Sigmoid colon (tissue), 4 donors: Measurements from ENCODE around the gene TRIP13.

Source experiments
- EP300 ChIP-seq, 4 donors: sonication (generic); formaldehyde crosslinking; IDR thresholded peaks; one replicate each; pipeline ENCODE4 v1.6.1; 2017; ENCODE audit warnings: antibody characterized with exemption in 4 of 4
- TF ChIP-seq, protein P1 (sequence below), 4 experiments: fragments of 450-650 bp in 3 of 4; fragments of 200-600 bp in 1 of 4; IDR thresholded peaks; one replicate each; pipeline ENCODE4 v1.5.1; 2016 to 2019; ENCODE audit warnings: antibody characterized with exemption in 4 of 4, mild to moderate bottlenecking in 3 of 4, moderate library complexity in 2 of 4

DNA sequence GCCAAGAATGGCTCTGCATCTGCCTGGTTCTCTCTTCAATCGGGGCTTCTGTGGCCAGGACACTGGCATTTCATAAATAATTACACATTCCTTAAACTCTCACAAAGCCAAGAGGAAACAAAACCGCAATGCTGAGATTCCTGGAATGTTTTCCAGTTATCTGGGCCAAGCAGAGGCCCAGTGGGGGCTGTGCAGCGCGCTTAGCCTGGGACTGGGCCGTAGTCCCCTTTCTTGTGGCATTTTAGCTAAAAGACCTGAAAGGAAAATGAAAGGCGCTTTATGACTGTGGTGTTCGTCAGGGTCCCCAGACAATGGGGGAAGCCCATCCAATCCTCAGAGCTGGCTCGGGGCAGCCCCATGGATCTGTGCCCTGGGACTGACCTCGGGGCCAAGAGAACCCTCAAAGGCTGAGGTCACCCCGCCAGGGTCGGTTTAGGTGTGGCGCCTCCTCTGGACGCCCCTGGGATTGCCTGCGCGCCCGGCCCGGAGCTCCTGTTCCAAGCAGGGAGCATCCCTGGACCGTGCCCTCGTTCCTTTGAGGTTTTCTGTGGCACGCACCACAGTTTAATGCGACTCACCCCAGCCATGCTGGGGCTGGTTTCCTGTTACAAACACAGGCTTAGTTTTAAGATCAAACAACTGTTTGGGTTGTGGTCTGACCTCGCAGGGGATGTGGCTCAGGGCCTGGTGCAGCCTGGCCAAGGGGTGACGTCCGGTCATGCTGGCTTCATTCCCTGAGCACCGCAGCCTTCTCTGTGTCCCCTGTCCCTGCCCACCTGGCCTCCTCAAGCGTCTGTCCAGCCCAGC is 64.5 kb downstream of the TRIP13 start:
- TF ChIP-seq, protein P1, sequence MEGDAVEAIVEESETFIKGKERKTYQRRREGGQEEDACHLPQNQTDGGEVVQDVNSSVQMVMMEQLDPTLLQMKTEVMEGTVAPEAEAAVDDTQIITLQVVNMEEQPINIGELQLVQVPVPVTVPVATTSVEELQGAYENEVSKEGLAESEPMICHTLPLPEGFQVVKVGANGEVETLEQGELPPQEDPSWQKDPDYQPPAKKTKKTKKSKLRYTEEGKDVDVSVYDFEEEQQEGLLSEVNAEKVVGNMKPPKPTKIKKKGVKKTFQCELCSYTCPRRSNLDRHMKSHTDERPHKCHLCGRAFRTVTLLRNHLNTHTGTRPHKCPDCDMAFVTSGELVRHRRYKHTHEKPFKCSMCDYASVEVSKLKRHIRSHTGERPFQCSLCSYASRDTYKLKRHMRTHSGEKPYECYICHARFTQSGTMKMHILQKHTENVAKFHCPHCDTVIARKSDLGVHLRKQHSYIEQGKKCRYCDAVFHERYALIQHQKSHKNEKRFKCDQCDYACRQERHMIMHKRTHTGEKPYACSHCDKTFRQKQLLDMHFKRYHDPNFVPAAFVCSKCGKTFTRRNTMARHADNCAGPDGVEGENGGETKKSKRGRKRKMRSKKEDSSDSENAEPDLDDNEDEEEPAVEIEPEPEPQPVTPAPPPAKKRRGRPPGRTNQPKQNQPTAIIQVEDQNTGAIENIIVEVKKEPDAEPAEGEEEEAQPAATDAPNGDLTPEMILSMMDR (IDR thresholded peaks at IDR 0.05), result peak in 1 of 4 experiments; percentile 15
- no peak for TF ChIP-seq EP300 (IDR thresholded peaks at IDR 0.05)
